HEK293 (cell line): ENCODE data around the gene GUSB.
A peak's percentile ranks its signal among the peaks of the same experiment; 100 is the strongest.
"Not testable (repeated sequence)": the region's sequence is repeated elsewhere in the genome, so short reads cannot be mapped to it uniquely, and the experiment has no call there.

Source experiments
- CTCF ChIA-PET: fragments of 350-600 bp; formaldehyde crosslinking; extraction: SDS; loops from one replicate; lab custom pipeline; 2021; ENCODE audit warnings: antibody characterized with exemption; lab: Yijun Ruan, JAX
- POLR2A ChIA-PET: fragments of 300-600 bp; formaldehyde crosslinking; extraction: SDS; loops from one replicate; lab custom pipeline; 2020; ENCODE audit warnings: antibody characterized with exemption, inconsistent platforms; lab: Yijun Ruan, JAX
- H3K27ac ChIP-seq: fragments of 200-500 bp; sonication (Bioruptor generic); 2 replicates; pipeline ENCODE4 v1.5.1; 2014; ENCODE audit warnings: low read depth, low read length, control low read depth, inconsistent platforms; ENCODE audit errors: extremely low read depth
- H3K36me3 ChIP-seq, 2 experiments: fragments of 200-500 bp in 1 of 2; sonication (Bioruptor generic) in 1 of 2; 1 replicate in 1 of 2; 2 replicates in 1 of 2; pipeline ENCODE4 v1.5.1; 2014 to 2017; ENCODE audit warnings: inconsistent platforms in 2 of 2, low read length in 2 of 2; ENCODE audit not compliant: control insufficient read depth in 2 of 2, insufficient read depth in 1 of 2
- H3K4me1 ChIP-seq: fragments of 200-500 bp; sonication (Bioruptor generic); 2 replicates; pipeline ENCODE4 v1.5.1; 2014; ENCODE audit warnings: mild to moderate bottlenecking, low read length, inconsistent platforms; ENCODE audit not compliant: control insufficient read depth, insufficient read depth
- H3K4me3 ChIP-seq: 2 replicates; pipeline ENCODE4 v1.5.1; 2011; ENCODE audit warnings: low read depth, mild to moderate bottlenecking, control low read depth, low read length, moderate library complexity
- H3K9me3 ChIP-seq: fragments of 200-500 bp; sonication (Bioruptor generic); 2 replicates; pipeline ENCODE4 v1.5.1; 2014; ENCODE audit warnings: low read depth, low read length, inconsistent platforms; ENCODE audit not compliant: control insufficient read depth, insufficient read depth
- HOXA7 ChIP-seq: sonication (generic); formaldehyde crosslinking; IDR thresholded peaks from 2 replicates; pipeline ENCODE4 v1.8.1; 2022; ENCODE audit warnings: missing genetic modification reagents, borderline replicate concordance
- REST ChIP-seq: fragments of 450-650 bp; formaldehyde crosslinking; IDR thresholded peaks from 2 replicates; pipeline ENCODE4 v1.5.1; 2016; ENCODE audit warnings: missing biosample characterization, missing genetic modification characterization
- SETDB1 ChIP-seq: IDR thresholded peaks from one replicate; pipeline ENCODE4 v1.6.1; 2017; ENCODE audit warnings: mild to moderate bottlenecking, low read length, moderate library complexity, mixed read lengths; ENCODE audit not compliant: insufficient read length
- ZBTB11 ChIP-seq: fragments of 450-650 bp; formaldehyde crosslinking; conservative IDR thresholded peaks from 2 replicates; pipeline ENCODE4 v1.5.1; 2016; ENCODE audit warnings: low read depth, missing biosample characterization, missing genetic modification characterization
- ZBTB8A ChIP-seq: fragments of 450-650 bp; formaldehyde crosslinking; IDR thresholded peaks from 2 replicates; pipeline ENCODE4 v1.5.1; 2016; ENCODE audit warnings: missing biosample characterization, missing genetic modification characterization
- ZNF157 ChIP-seq: fragments of 450-650 bp; formaldehyde crosslinking; IDR thresholded peaks from 2 replicates; pipeline ENCODE4 v1.5.1; 2016; ENCODE audit warnings: missing biosample characterization, missing genetic modification characterization
- ZNF169 ChIP-seq: fragments of 450-650 bp; formaldehyde crosslinking; IDR thresholded peaks from 2 replicates; pipeline ENCODE4 v1.5.1; 2016; ENCODE audit warnings: missing biosample characterization, missing genetic modification characterization
- ZNF394 ChIP-seq: fragments of 450-650 bp; formaldehyde crosslinking; IDR thresholded peaks from 2 replicates; pipeline ENCODE4 v1.5.1; 2016; ENCODE audit warnings: missing biosample characterization, missing genetic modification characterization, mild to moderate bottlenecking, moderate library complexity, borderline replicate concordance
- ZNF426 ChIP-seq: fragments of 450-650 bp; formaldehyde crosslinking; IDR thresholded peaks from 2 replicates; pipeline ENCODE4 v1.5.1; 2017; ENCODE audit warnings: missing biosample characterization, missing genetic modification characterization, mild to moderate bottlenecking, inconsistent platforms, moderate library complexity
- ZNF518A ChIP-seq: fragments of 450-650 bp; formaldehyde crosslinking; conservative IDR thresholded peaks from 2 replicates; pipeline ENCODE4 v1.5.1; 2016; ENCODE audit warnings: low read depth, missing biosample characterization, missing genetic modification characterization
- ZNF555 ChIP-seq: fragments of 450-650 bp; formaldehyde crosslinking; conservative IDR thresholded peaks from 2 replicates; pipeline ENCODE4 v1.5.1; 2017; ENCODE audit warnings: missing biosample characterization, mild to moderate bottlenecking, missing genetic modification characterization, inconsistent platforms
- ZNF558 ChIP-seq: fragments of 450-650 bp; formaldehyde crosslinking; IDR thresholded peaks from 2 replicates; pipeline ENCODE4 v1.5.1; 2016; ENCODE audit warnings: missing biosample characterization, missing genetic modification characterization
- ZNF610 ChIP-seq: fragments of 450-650 bp; formaldehyde crosslinking; IDR thresholded peaks from 2 replicates; pipeline ENCODE4 v1.5.1; 2016; ENCODE audit warnings: missing biosample characterization, missing genetic modification characterization, borderline replicate concordance
- ZNF623 ChIP-seq: fragments of 450-650 bp; formaldehyde crosslinking; IDR thresholded peaks from 2 replicates; pipeline ENCODE4 v1.5.1; 2016; ENCODE audit warnings: missing biosample characterization, missing genetic modification characterization
- ZNF639 ChIP-seq: fragments of 450-650 bp; formaldehyde crosslinking; IDR thresholded peaks from 2 replicates; pipeline ENCODE4 v1.5.1; 2016; ENCODE audit warnings: missing biosample characterization, missing genetic modification characterization

The GUSB gene

GRCh38 chr7:65991829-65992228 is 9.8 kb upstream of the GUSB start:
- POLR2A ChIA-PET, H3K4me3 ChIP-seq, H3K4me1 ChIP-seq, H3K9me3 ChIP-seq, H3K27ac ChIP-seq, H3K36me3 ChIP-seq: not testable (repeated sequence)
- TF ChIP-seq ZNF426 (peak; percentile 46), ZNF394 (tag by site-specific recombination) (peak; percentile 68; the same call in 1 of the 2 replicates), ZNF518A (tag by site-specific recombination) (peak; percentile 52; the same call in 1 of the 2 replicates), ZBTB8A (tag by site-specific recombination) (peak; percentile 37; the same call in 1 of the 2 replicates), ZNF555 (tag by site-specific recombination) (peak; percentile 27), ZBTB11 (tag by site-specific recombination) (peak; percentile 25; the same call in 1 of the 2 replicates), ZNF623 (tag by site-specific recombination) (peak; percentile 41)
- CTCF ChIA-PET = interaction anchor here (0.6 kb wide), 1 partner anchor 8 kb away, joined by 4 read pairs; no protein-coding TSS in a partner anchor

- no peak overlapping the region for H3K4me3 ChIP-seq
- ChIA-PET CTCF (interaction anchor here (0.6 to 1.1 kb wide), 4 partner anchors 10 to 1051 kb away, joined by 3 to 4 read pairs (median 3); no protein-coding TSS in a partner anchor), POLR2A (no interaction called here)
- no peaks in the 10 kb centered on the region for H3K36me3 ChIP-seq
- H3K9me3 ChIP-seq = no peaks in the 10 kb centered on the region
- H3K4me1 ChIP-seq = no peaks in the 10 kb centered on the region
- no peak overlapping the region for H3K27ac ChIP-seq
- TF ChIP-seq HOXA7 (no peak), SETDB1 (no peak), ZNF610 (tag by site-specific recombination) (no peak), ZNF169 (no peak), ZNF639 (no peak), ZNF558 (no peak), REST (tag by site-specific recombination) (no peak), ZNF157 (no peak)
Observed at GRCh38 chr7:65989694-65990080, 7.7 kb upstream of the GUSB start.
